Caki2 (cell line): ENCODE data around the gene NGF. TPM values are rescaled to one million over a fixed set of nuclear protein-coding genes. Genes with fewer than 3 reads are reported as not detected.
A peak's percentile ranks its signal among the peaks of the same experiment; 100 is the strongest.

ENCODE experiments used
- DNase-seq: peaks from one replicate; pipeline ENCODE4 v3.0.0-alpha.2; 2015; ENCODE audit warnings: low read depth
- in situ Hi-C: cut with HindIII; loops from 2 replicates; pipeline ENCODE4 v1.10.0; 2016; ENCODE audit warnings: low sequenced_read_pairs, low pct_unique_long_range_greater_than_20kb, mixed read lengths
- total RNA-seq: library from RNA; depleted of rRNA; stranded (reverse); fragments of >200 nt; shearing (Covaris generic); gene quantifications from 2 replicates; pipeline ENCODE4 v1.2.3, GENCODE V29; 2014; ENCODE audit warnings: low replicate concordance

NGF gene
- total RNA-seq, 1 experiment from 2014 or later, result not detected

DNA sequence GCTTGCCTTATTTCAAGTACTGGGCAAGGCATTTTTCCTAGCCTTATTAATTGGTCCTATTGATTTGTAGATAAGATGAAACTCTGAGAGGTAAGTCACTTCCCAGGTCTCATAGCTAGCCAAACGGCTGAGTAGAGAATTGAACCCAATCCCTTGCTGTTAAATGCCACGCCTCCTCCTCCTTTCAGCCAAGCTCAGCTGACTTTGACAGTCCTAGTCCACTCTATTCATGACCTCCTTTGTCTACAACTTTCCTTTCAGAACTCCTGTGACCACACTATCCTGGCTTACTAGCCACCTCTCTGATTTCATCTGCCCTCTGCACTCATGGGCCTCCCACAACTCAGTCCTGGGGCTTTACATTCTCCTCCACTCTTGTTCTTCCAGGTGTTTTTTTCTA, 3.9 kb upstream of the NGF start:
- in situ Hi-C loops, result no loop called here
- no peak for DNase-seq

DNA sequence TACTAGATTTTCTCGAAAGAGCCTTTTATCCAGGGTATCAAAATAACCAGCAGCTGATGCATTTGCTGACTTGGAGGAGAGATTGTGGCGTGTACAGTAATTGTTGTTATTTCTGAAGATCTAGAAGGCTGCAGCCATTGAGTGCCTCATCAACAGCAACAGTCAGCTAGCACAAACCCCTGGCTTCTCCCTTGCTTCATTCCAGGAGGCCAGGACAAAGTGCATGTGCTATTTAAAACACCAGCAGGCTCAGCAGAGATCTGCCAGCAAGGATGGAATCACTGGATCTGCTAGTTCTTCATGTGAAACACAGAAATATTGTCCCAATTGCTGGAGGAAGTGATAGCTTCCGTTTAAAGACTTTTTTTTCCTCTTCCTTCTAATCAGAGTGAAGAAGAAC, 2.8 kb upstream of the NGF start:
- DNase-seq, result no peak
- in situ Hi-C loops, result no loop called here

DNA sequence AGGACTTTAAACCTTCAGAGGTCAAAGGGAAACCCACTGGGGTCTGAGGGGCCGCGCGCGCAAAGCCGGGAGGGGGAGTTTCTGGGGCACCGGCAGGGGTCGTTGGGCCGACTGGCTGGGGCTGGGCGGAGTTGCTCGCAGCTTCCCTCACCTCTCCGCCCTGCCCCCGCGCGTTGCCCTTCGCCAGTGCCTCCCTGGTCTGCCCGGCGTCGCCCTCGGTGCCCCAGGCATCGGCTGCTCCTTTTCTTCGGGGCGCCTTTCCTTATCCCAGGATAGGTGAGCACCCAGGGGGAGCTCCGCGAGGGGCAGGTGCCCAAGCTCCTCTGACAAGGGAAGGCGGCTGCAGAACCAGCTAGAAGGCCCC, 390 bp upstream of the NGF start:
- in situ Hi-C loops, result no loop called here
- no peak for DNase-seq

DNA sequence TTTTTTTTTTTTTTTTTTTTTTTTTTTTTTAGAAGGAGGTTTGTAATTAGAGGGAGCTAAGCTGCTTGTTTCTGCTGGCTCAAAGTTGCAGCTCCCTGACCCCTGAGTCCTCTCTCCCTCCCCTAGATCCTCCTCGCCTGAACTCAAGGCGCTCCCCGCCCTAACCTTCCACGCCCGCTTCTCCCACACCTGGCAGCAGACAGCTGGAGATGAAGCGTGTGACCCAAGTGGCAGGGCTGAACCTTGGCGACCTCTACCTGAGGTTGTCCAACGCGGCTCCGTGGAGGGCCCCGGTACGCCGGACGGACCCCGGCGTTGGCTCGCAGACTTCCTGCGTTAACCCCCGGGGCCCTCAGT, 795 bp downstream of the NGF start:
- in situ Hi-C loops, result no loop called here
- no peak for DNase-seq

DNA sequence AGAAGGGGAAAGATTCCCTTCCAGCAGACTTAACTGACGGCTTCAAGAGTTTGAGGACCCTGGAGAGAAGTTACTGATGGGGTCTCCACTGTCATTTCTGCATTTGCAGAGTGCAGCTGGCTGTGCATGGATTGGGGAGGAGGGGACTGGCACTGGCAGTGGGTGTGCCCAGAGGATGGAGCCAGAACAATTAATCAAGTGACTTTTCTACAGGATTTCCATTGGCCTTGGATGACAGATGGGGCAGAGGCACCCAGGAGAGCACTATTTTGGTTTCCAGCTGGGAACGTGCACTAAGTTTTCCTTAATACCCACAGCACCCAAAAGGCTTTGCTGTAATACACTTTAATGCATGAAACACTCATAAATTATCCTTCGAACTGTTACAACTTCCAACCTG, 1.3 kb downstream of the NGF start:
- no peak for DNase-seq
- in situ Hi-C loops, result no loop called here

DNA sequence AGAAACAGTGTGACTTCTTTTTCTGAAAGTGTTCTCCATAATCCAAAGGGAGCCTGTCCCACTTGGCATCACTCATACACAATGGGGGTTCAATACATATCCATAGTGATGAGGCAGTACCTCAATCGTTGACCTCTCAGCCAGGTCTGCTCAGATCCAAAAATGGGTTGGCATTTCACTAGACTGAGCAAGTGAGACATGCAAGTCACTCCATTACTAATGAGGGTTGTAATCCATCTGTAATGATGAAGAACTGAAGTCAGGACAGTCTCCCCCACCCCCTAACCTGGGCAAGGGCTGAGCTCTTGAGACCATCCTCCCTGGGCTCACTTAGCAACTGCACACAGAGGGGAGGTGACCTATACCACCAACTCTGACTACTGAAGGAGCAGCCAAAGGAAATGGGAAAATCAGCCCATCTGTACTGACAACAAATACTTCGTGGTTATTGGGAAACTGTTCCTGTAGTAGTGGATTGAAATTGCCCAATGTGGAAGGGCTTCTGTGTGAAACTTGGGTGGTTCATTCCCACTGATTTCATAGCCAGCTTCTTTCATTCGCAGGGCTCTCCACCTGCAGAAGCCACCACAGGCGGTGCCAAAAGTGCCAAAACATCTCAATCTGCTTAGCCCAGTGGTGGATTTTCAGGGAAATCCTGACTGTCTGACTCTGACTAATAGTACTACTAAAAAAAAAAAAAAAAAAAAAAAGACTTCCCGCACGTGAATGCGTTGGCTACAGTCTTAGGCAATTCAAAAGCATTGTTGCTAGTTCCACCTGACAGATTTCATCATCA, 5.0 kb downstream of the NGF start:
- peak; percentile 18 for DNase-seq
- in situ Hi-C loops, result no loop called here

DNA sequence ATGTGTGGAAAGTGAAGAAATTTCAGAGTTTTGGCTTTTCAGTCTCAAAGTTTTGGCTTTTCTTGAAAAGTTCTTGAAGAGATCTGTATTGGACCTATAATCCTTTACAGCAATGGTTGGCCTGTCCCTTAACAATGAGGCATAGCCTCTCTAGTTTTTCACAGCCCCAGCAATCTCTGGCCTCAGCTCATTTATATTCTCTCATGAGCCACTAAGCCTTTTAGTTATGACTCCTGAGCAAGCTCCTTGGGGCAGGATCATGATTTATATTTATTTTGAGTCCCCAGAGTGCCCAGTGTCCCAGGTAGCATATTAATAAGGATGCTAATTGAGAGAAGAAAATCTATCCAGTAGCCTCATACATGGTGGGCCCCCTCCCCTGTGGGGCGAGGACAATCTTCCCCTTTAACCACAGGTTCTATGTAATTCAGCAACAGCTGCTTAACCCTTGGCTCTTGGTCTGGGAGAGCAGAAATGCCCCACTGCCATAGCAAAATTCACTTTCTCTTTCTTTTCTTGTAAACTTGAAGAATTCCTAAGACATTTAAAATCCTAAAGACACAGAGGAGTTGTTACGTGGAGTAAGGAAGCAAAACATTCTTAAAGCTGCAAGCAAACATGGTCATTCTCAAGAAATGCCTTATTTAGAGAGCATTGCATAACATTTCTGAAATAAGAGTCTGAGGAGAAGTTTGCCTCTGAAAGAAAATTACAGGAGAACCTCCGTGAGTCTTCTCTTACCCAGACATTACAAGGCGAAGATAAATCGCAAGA, 6.3 kb downstream of the NGF start:
- in situ Hi-C loops, result no loop called here
- no peak for DNase-seq

DNA sequence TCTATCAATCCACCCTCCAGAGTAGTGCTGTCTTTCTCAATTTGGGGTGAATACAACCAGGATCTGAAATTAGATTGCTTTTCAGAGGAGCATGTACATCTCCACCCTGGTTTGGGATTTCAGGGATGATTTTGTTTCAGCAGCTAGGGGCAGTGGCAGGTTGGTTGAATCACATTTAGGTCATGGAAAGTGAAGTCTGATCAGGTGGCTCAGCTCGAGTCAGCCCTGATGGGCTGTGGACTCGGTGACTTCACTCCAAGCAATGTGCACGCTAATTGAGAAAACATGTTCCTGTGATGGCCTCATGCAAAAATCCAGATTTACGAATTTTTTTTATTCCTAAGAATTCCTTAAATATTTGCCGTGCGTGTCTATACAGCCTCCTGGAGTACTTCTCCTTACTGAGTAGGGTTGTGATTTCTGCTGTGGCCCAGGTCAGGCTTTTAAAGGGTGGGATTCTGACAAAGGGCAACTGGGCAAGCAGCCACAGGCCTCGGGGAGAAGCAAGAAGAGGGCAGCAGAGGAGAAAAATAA, 7.5 kb downstream of the NGF start:
- no peak for DNase-seq
- in situ Hi-C loops, result no loop called here

DNA sequence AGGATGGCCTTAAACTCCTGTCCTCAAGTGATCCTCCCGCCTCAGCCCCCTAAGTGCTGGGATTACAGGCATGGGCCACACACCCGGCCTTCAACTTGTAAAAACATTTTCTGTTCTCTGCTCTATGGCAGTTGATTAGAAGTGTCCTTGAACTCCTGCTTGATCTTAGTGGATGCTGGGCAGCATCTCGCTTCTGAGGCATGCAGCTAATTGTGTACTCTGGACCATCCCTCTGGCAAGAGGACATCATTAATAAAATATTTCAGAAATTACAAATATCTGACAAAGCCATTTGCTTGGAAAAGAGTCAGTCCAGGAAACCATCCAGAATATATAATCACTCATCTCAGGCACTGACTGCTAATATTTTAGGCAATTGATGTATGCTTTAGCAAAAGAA, 8.1 kb downstream of the NGF start:
- DNase-seq, result no peak
- in situ Hi-C loops, result no loop called here

DNA sequence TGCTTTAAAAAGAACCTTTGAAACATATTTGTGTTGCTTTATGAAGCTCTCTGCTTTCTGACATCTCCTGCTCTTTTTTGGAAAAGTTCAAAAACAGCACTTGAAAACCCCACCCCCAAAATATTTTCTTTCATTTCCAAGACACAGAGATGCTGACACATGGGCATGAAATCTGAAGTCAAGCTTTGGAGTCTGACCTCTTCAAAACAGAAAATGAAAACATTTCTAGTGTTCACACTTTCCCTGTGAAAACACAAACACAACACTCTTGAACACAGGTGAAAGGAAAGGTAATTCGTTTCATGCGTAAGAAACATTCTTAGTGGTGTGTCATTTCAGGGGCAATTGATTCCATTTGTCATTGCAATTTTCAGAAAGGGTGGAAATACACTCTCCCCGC, 10.8 kb downstream of the NGF start:
- in situ Hi-C loops, result no loop called here
- no peak for DNase-seq

DNA sequence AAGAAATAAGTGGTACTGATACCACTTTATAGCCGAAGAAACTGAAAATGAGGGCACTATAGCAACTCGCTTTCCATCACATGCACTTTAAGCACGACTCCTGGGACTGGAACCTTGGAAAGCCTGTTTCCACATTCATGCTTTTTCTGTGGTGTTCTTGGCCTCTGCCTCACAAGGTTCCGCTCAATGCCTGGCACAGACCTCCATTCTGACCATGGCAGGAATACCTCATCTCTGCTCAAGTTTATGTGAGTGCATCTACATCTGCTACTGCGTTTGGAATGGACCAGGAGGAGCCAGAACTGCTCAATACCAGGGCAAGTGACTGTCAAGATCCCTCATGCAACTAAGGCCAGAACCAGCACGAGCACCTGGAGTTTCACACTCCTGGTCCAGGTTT, 11.6 kb downstream of the NGF start:
- in situ Hi-C loops, result no loop called here
- DNase-seq, result no peak

DNA sequence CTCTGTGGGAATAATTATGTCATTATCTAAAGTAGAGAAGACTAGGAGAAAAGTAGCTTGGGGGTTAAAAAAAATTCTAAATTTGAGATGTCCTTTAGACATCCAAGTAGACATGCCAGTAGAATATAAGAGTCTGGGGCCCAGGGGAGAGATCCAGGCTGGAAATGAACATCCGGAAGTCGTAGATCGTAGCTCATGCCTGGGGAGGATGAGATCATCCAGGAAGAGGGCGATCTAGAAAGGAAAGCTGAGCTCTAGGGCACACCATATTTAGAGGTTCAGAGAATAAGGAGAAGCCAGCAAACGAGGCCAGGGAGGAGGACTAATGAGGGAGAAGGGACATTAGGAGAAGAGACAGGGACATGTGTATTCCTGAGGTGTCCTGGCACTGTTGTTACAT, 12.2 kb downstream of the NGF start:
- DNase-seq, result no peak
- in situ Hi-C loops, result no loop called here

DNA sequence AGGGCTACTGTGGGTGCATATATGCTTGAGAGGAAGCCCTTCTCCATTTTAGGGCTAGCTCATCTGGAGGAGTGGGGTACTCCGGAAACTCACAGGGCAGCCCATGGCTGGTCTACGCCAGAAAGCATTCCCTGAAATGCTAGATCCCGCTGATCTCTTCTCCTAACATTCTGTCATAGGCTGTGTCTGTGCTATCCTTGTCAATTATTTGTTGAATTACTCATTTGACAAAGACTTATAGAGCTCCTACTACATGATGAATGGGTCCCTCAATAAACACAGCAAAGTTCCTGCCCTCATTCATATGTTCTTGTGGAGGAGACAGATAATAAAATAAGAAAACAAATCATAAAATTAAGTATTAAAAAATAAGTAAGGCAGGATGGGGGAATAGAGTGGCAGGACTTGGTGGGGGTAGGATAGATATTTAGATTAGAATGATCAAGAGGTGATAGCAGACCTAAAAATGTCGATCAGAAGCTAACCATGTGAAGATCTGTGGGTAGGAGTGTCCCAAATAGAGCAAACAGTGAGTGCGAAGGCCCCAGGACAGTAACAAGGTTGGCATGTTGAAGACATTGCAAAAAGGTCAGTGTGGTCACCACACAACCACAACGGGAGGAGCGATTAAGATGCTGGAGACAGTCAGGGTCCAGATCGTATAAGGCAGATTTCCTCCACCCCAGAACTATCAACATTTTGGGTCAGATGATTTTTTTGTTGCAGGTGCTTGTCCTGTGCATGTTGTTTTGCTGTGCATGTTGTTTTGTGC, 13.2 kb downstream of the NGF start:
- in situ Hi-C loops, result no loop called here
- no peak for DNase-seq

DNA sequence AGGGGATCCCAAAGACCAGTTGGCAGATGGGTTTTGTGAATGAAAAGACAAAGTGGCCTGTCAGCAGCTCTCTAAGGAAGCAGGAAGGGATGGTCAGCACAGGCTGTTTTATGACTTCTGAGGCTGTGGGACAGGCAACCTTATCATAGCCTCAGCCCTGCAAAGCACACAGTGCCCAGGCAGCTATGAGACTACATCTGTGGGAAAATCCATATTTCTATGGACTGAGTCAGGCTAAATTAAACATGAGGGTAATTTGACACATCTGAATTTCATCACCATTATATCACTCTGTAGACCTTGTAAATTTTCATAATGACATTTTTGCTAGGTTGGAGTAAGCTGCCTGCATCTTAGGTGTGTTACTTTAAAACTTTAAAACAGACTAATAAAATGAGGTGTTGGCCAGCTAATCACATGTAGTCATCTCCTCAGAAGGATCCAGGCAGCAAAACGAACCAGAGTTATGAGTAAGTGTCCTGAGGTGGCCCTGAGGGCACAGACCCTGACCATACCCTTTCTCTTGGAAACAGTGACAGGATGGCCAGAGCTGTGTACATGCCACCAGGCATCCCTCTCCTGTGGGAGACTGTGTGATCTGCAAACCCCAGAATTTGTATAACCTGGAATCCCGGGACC, 14.6 kb downstream of the NGF start:
- no peak for DNase-seq
- in situ Hi-C loops, result no loop called here

DNA sequence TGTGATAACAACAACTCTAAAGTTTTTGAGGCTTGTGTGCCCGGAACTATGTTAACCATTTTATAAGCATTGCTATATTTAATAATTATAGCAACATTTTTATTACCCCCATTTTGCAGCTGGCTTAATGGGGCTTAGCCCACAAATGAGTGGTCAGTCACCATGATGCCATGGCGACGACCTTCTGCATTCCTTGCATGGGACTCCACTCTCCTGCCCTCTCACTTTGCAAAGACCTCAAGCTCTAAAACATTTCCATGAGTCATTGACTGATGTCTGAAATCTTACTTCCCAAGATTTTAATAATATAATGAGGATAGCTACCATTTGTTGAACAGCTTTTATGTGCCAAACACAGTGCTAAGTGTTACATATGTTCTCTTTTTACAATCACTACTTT, 15.4 kb downstream of the NGF start:
- in situ Hi-C loops, result no loop called here
- no peak for DNase-seq

DNA sequence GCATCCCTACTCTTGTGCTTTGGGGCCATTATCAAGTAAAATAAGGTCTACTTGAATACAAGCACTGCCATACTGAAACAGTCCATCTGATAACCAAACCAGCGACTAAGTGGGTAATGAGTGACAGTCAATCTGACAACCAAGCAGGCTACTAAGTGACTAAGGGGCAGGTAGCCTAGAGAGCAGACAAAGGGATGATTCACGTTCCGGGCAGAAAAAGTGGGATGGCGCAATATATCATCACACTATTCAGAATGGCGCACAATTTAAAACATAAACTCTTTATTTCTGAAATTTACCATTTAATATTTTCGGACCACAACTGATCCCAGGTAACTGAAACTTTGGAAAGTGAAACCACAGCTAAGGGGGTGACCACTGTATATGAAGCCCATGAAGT, 17.7 kb downstream of the NGF start:
- in situ Hi-C loops, result no loop called here
- DNase-seq, result no peak

DNA sequence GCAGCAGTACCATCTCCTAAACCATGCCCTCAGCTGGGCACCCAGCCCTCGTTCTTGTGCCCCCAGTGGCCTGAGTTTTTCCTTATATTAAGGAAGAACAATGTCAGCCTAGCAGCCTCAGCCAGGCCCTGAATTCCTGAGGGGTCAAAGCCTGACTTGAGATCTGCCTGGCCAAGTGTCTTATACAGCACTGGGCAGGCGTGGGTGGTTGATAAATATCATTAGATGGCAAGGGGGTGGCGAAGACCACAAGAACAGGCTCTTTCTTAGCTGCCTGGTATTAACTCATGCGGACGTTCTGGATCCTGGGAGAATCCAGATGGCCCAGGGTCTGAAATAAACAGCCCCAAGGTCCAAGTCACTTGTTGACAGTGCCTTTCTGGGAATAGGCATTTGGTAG, 18.3 kb downstream of the NGF start:
- in situ Hi-C loops, result no loop called here
- DNase-seq, result no peak

DNA sequence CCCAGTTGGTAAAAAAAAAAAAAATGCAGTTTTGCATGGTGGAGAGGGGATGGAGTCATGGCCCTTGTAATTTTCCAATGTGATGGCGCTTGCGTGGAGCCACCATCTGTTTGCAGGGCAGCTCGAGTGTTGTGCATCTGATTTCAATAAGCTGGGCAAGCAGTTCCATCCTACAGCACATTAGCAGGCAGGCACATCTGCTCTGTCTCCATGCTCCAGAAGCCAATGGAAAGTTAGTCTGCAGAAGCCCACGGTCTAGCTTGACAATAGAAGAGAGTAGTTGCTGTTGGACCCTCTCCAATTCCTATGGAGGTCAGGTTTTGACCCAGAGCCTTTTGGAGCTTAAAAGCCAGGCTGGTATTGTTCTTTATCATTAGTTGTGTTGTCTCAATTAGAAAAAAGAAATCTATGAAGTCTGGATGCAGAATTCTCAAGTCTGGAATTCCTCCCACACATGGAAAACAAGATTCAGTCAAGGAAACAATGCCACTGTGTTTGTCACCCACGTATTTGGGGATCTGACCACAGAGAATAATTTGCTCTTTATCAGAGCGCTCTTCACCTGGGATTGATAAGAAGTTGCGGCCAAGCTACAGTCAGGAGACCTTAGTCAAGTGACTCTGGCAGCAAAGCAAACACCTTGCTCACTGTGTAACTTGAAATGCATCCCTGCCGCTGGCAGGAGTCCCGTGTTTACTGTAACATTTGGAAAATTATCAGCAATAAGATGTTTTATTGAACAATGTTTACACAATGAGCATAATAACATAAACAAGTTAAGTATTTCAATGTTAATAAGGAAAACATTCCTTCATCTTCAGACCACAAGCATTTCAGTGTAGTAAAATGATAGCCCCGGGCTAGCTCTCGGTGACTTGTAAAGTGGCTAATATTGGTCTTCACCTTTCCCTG, 20.7 kb downstream of the NGF start:
- no peak for DNase-seq
- in situ Hi-C loops, result no loop called here
